GM20000 (cell line): Measurements from ENCODE around the gene RAVER2.

Source experiments
- DNase-seq: peaks from one replicate; pipeline ENCODE4 v3.0.0; 2012; ENCODE audit warnings: low spot score
- TF ChIP-seq, protein P1 (sequence below): IDR thresholded peaks from 2 replicates; pipeline ENCODE4 v1.5.1; 2012; ENCODE audit warnings: mild to moderate bottlenecking, control low read depth; ENCODE audit errors: extremely low read depth, missing control alignments

Gene RAVER2

DNA sequence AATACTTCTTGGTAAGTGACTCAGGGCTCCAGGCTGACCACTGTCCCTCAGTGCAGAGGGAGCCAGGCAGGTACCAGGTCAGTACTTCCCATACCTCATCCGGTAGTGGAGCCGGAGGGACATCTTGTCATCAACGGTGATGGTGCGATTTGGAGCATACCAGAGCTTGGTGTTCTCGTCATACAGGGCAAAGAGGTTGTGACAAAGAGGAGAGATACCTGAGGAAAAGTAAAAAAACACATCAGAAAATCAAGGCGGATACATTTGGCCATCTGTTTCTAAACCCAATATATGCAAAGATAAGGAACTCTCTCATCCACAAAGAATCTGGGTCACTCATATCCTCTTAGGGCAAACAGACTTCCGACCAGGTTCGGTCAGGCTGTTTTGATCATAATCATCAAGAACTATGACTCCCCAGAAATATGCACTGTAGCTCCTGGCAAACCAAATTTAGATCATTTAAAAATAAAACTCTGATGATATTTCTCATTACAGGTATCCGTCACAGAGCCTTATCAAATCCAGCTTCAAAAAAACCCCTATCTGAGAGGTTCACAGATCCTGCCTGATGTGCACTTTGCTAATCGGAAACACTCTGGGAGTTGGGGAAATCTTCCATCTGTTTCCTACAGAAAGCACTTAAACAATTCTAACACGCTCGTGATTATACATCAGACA, 134.2 kb downstream of the RAVER2 start:
- no peak for DNase-seq
- TF ChIP-seq, protein P1, sequence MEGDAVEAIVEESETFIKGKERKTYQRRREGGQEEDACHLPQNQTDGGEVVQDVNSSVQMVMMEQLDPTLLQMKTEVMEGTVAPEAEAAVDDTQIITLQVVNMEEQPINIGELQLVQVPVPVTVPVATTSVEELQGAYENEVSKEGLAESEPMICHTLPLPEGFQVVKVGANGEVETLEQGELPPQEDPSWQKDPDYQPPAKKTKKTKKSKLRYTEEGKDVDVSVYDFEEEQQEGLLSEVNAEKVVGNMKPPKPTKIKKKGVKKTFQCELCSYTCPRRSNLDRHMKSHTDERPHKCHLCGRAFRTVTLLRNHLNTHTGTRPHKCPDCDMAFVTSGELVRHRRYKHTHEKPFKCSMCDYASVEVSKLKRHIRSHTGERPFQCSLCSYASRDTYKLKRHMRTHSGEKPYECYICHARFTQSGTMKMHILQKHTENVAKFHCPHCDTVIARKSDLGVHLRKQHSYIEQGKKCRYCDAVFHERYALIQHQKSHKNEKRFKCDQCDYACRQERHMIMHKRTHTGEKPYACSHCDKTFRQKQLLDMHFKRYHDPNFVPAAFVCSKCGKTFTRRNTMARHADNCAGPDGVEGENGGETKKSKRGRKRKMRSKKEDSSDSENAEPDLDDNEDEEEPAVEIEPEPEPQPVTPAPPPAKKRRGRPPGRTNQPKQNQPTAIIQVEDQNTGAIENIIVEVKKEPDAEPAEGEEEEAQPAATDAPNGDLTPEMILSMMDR, result no peak

DNA sequence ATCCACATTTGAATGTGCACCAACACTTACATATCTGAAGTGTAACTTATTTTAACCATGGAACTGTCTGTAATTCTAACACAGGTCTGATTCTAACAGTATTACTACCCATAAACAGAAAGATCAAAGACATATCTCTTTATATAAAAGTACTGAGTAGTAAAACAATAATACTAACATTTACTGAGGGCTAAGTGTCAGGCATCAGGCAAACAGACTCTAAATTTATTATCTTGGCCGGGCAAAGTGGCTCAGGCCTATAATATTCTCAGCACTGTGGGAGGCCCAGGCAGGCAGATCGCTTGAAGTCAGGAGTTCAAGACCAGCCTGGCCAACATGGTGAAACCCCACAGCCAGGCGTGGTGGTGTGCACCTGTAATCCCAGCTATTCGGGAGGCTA, 135.6 kb downstream of the RAVER2 start:
- TF ChIP-seq, protein P1, result no peak
- DNase-seq, result no peak

DNA sequence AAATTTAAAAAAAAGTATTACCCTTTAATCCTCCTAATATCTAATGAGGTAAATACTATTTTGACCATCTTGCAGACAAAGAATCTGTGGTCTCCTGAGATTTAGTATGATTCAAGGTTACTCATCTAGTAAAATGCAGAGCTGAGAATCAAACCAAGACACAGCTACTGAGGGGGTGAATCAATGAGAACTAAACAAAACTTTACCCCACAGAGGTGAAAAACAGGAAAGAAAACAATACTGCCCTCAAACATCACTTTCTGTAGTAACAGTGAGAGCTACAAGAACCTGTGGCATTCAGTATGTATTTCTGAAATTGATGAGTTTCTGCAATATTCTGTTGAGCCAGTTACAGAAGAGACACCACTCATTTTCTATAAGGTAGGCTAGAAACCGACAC, 136.4 kb downstream of the RAVER2 start:
- DNase-seq, result no peak
- TF ChIP-seq, protein P1, result no peak
